Amniotic epithelial cell (primary cell): ENCODE measurements around the gene IQCB1.
"Not testable (repeated sequence)": the region's sequence is repeated elsewhere in the genome, so short reads cannot be mapped to it uniquely, and the experiment has no call there.

ENCODE experiments used
- DNase-seq: peaks from one replicate; pipeline ENCODE4 v3.0.0-alpha.2; 2010; ENCODE audit warnings: low read depth

The IQCB1 gene

GRCh38 chr3:121747976-121748375 lies 86.9 kb downstream of the IQCB1 start:
- DNase-seq, result no peak

- DNase-seq, result not testable (repeated sequence)
These were observed 91.8 kb downstream of the IQCB1 start for GRCh38 chr3:121743106-121743505.

- no peak for DNase-seq
These were observed 94.0 kb downstream of the IQCB1 start for GRCh38 chr3:121740896-121741295.

GRCh38 chr3:121739902-121740301 lies 95.0 kb downstream of the IQCB1 start:
- DNase-seq, result no peak

GRCh38 chr3:121737644-121738043 lies 97.2 kb downstream of the IQCB1 start:
- no peak for DNase-seq

- DNase-seq, result peak; percentile 38
These were observed 98.7 kb downstream of the IQCB1 start for GRCh38 chr3:121736112-121736511.

GRCh38 chr3:121735047-121735696 lies 99.7 kb downstream of the IQCB1 start:
- peak; percentile 37 for DNase-seq

- no peak for DNase-seq
These were observed 103.7 kb downstream of the IQCB1 start for GRCh38 chr3:121730940-121731687.

- DNase-seq, result peak; percentile 68
These were observed 110.7 kb downstream of the IQCB1 start for GRCh38 chr3:121724130-121724529.

GRCh38 chr3:121723485-121723884 lies 111.4 kb downstream of the IQCB1 start:
- DNase-seq, result no peak

GRCh38 chr3:121722411-121722810 lies 112.4 kb downstream of the IQCB1 start:
- peak; percentile 61 for DNase-seq

GRCh38 chr3:121720163-121720562 lies 114.7 kb downstream of the IQCB1 start:
- no peak for DNase-seq
